Left lung (tissue), 10 donors: ENCODE measurements around the gene SLC16A4. TPM values are rescaled to one million over a fixed set of nuclear protein-coding genes. Genes with fewer than 3 reads are reported as not detected.

Experiments
- ATAC-seq: fragments of 200-7000 bp; cut with Tn5 transposase; one replicate; pipeline ENCODE4 v1.9.1; 2020; ENCODE audit warnings: moderate library complexity
- DNase-seq, 4 donors: peaks; one replicate each; pipeline ENCODE4 v3.0.0-alpha.2; 2013 to 2020
- H3K27ac ChIP-seq, 2 donors: fragments of 200-600 bp; sonication (generic) in 1 of 2; one replicate each; pipeline versions ENCODE4 v1.5.0 to v1.8.0; 2020 to 2021
- H3K27me3 ChIP-seq, 2 donors: fragments of 200-600 bp; sonication (generic) in 1 of 2; one replicate each; pipeline versions ENCODE4 v1.5.0 to v1.8.0; 2020 to 2021
- H3K36me3 ChIP-seq, 2 donors: fragments of 200-600 bp; sonication (generic) in 1 of 2; one replicate each; pipeline versions ENCODE4 v1.5.0 to v1.8.0; 2020 to 2021
- H3K4me1 ChIP-seq, 2 donors: fragments of 200-600 bp; one replicate each; pipeline ENCODE4 v1.8.0; 2021
- H3K4me3 ChIP-seq, 2 donors: fragments of 200-600 bp; sonication (generic) in 1 of 2; one replicate each; pipeline versions ENCODE4 v1.5.0 to v1.8.0; 2020 to 2021; ENCODE audit warnings: mild to moderate bottlenecking in 1 of 2
- H3K9me3 ChIP-seq, 2 donors: fragments of 200-600 bp; sonication (generic) in 1 of 2; one replicate each; pipeline versions ENCODE4 v1.5.0 to v1.8.0; 2020 to 2021
- CTCF ChIP-seq, 2 donors: fragments of 200-600 bp; sonication (generic) in 1 of 2; IDR thresholded peaks; one replicate each; pipeline versions ENCODE4 v1.5.0 to v1.8.0; 2021; ENCODE audit warnings: antibody characterized with exemption in 2 of 2
- intact Hi-C, 2 donors: fragments of 100-400 bp; cut with DNase I; formaldehyde crosslinking; loops; one replicate each; pipeline versions ENCODE4 v1.11.2 to v1.14.2; 2022
- polyA plus RNA-seq, 6 donors: library from polyadenylated mRNA; unstranded; fragments of 120-200 nt; gene quantifications; one replicate each; pipeline ENCODE4 v1.2.1, GENCODE V29; 2013; ENCODE audit not compliant: insufficient read length in 6 of 6
- total RNA-seq, 2 donors: library from RNA; stranded (reverse); fragmentation: NEBNext Ultra II Directional; extraction: Animal tissue kit (Norgen Biotek cat#: 25700); gene quantifications; one replicate each; pipeline ENCODE4 v1.2.1, GENCODE V29; 2021
- donor health status: DM: no; HTN: yes; CAD: no.
- donor health status: DM: no; HTN: no; CAD: no.

Gene SLC16A4
- total and polyA plus RNA-seq, 8 donors, result 6.1 to 40.5 (median 8.0) TPM

DNA sequence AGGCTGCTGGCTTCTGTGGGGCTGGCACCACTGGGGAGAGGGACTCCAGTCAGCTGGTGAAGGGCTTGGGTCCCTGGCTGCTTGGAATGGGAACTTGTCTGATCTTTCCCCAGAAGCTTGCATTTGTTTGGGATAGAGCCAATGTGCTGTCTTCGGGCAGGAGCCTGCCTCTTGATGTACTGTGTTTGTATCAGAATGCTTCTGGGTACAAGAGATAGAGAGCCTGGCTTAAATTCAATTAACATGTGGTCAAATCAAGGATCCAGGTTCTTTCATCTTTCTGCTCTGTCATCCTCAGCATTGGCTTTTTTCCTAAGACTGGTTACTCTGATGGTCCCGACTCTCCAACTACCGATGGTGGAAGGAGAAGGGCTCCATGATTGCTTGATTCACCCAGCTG, 44.1 kb upstream of the SLC16A4 start:
- ATAC-seq, result no peak

DNA sequence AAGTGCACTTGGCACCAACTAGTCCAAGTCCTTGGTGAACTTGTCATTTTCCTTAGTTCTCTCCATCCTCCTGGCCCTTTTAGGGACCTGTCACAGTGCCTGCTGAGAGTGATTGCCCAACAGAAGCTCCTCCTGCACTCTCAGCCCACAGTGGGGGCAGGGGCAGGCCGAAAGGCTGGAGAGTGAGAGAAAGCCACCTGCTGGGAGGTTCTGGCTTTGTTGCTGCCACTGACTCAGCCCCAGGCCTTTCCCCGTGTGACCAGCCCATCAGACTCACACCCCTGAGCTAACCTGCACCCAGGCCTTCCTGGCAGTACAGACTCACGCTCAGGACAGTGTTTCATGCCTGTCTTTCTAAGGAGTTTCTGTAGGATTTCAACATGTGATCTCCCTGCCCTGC, 43.0 kb upstream of the SLC16A4 start:
- Histone ChIP-seq H3K27me3 (no peaks in the 10 kb centered on the region), H3K36me3 (no peaks in the 10 kb centered on the region), H3K4me1 (peaks cover 10% of the 10 kb centered on the region in 2 donors), H3K27ac (peak overlapping the region in 1 of 2 donors; percentile 53), H3K9me3 (no peaks in the 10 kb centered on the region), H3K4me3 (no peak overlapping the region)
- ATAC-seq, result peak; percentile 99
- no peak for TF ChIP-seq CTCF (IDR thresholded peaks at IDR 0.05)
- intact Hi-C loops, result no loop called here
- DNase-seq, result peak in 3 of 4 donors; percentile 16 to 88 (median 85)

More for the DNA sequence above, 44.1 kb upstream of the SLC16A4 start:
- intact Hi-C loops, result no loop called here
- Histone ChIP-seq H3K9me3 (no peaks in the 10 kb centered on the region), H3K27me3 (no peaks in the 10 kb centered on the region), H3K27ac (no peak overlapping the region), H3K36me3 (no peaks in the 10 kb centered on the region), H3K4me1 (peaks cover 10% of the 10 kb centered on the region in 2 donors), H3K4me3 (no peak overlapping the region)
- no peak for DNase-seq
- TF ChIP-seq CTCF (IDR thresholded peaks at IDR 0.05), result no peak

DNA sequence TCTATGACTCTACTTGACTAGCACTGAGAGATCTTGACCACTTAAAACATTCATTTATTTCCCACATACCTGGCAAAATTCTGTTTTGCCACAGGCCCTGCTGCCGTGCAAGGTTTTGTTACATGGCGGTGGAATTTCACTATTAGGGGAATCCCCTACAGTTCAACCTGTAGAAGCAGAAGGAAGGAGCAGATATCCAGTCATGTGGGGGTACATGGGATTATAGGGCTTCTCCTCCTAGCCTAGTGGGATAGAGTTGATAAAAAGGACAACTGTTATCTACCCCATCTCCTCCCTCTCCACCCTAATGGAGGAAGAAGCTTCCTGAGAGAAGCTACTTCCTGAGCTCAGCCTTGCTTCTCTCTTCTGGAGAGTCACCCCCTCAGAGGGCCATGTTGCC, 42.4 kb upstream of the SLC16A4 start:
- intact Hi-C loops, result no loop called here
- Histone ChIP-seq H3K27ac (peak overlapping the region in 1 of 2 donors; percentile 53), H3K4me3 (no peak overlapping the region), H3K36me3 (no peaks in the 10 kb centered on the region), H3K4me1 (peaks cover 10% of the 10 kb centered on the region in 2 donors), H3K27me3 (no peaks in the 10 kb centered on the region), H3K9me3 (no peaks in the 10 kb centered on the region)
- peak; percentile 16 for ATAC-seq
- TF ChIP-seq CTCF (IDR thresholded peaks at IDR 0.05), result no peak
- no peak for DNase-seq

DNA sequence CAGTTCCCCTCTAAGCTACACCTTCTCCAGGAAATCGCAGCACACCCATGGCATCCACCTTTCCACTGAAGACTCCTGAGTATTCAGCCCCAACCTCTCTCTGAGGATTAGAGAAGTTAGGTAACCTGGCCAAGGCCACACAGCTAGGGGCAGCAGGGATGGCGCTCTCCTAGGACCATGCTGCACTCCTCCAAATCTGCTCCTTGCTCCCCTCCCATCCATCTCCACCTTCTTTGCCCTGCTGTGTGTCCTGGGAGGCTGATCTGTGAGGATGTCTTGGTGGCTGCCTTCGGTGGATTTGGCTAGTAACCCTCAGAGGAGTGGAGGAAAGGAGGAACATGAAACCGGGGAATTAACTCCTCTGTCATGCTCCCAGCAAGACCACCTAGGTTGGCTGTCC, 40.1 kb upstream of the SLC16A4 start:
- Histone ChIP-seq H3K4me3 (no peak overlapping the region), H3K27me3 (no peaks in the 10 kb centered on the region), H3K4me1 (peaks cover 10% of the 10 kb centered on the region in 2 donors), H3K27ac (no peak overlapping the region), H3K9me3 (no peaks in the 10 kb centered on the region), H3K36me3 (no peaks in the 10 kb centered on the region)
- ATAC-seq (no peak), DNase-seq (no peak)
- intact Hi-C loops, result no loop called here
- TF ChIP-seq CTCF (IDR thresholded peaks at IDR 0.05), result no peak

DNA sequence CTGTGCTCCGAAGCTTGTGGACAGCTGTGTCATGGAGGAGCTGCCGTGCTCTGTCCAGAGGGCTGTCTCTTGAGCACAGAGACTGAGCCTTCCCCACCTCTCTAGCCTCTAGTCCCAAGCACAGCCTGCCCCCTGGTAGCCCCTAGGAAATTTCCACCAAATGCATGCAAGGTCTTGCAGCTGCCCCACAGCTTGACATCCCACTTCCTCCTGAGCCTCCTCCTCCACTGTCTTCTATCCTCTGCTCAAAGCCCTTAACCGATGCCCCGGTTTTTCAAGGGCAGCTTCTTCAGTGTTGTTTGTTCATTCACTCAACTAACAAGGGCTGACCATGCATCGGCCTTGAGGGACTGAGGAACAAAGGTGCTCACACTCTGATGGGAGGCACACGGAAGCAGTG, 39.5 kb upstream of the SLC16A4 start:
- no peak for TF ChIP-seq CTCF (IDR thresholded peaks at IDR 0.05)
- ATAC-seq, result no peak
- no peak overlapping the region for H3K4me3 ChIP-seq
- H3K27me3 ChIP-seq, result no peaks in the 10 kb centered on the region
- intact Hi-C loops, result no loop called here
- no peak for DNase-seq
- peaks cover 10% of the 10 kb centered on the region in 2 donors for H3K4me1 ChIP-seq
- H3K27ac ChIP-seq, result no peak overlapping the region
- no peaks in the 10 kb centered on the region for H3K36me3 ChIP-seq
- no peaks in the 10 kb centered on the region for H3K9me3 ChIP-seq
